Memory B cell (primary cell): ENCODE data around the gene STK36.

Experiments used
- ATAC-seq: fragments of 150-1000 bp; cut with Tn5 transposase; 2 replicates; pipeline ENCODE4 v1.10.0; 2021; ENCODE audit warnings: low read depth, mild to moderate bottlenecking, moderate library complexity
- DNase-seq, 2 donors: peaks; one replicate each; pipeline ENCODE4 v3.0.0; 2022; ENCODE audit warnings: low spot score in 2 of 2
- H3K27ac Mint-ChIP-seq: one replicate; pipeline ENCODE4 v1.8.0; 2022; ENCODE audit warnings: mild to moderate bottlenecking, moderate library complexity, mixed read lengths
- H3K27me3 Mint-ChIP-seq: one replicate; pipeline ENCODE4 v1.8.0; 2022; ENCODE audit warnings: mixed read lengths
- H3K36me3 Mint-ChIP-seq: one replicate; pipeline ENCODE4 v1.8.0; 2022; ENCODE audit warnings: mild to moderate bottlenecking, mixed read lengths
- H3K4me1 Mint-ChIP-seq: one replicate; pipeline ENCODE4 v1.8.0; 2022; ENCODE audit warnings: mixed read lengths
- H3K4me3 Mint-ChIP-seq: one replicate; pipeline ENCODE4 v1.8.0; 2022; ENCODE audit warnings: mild to moderate bottlenecking, moderate library complexity, mixed read lengths
- H3K9me3 Mint-ChIP-seq: one replicate; pipeline ENCODE4 v1.8.0; 2022; ENCODE audit warnings: mixed read lengths

Gene STK36

GRCh38 chr2:218648088-218648786 is 23.6 kb upstream of the STK36 start:
- peak; percentile 75 for ATAC-seq
- Mint-ChIP-seq H3K4me1 (peaks cover 5% of the 10 kb centered on the region), H3K4me3 (no peak overlapping the region), H3K36me3 (peaks cover 28% of the 10 kb centered on the region), H3K27ac (no peak overlapping the region), H3K9me3 (no peaks in the 10 kb centered on the region), H3K27me3 (no peaks in the 10 kb centered on the region)
- peak; percentile 36 to 37 for DNase-seq

GRCh38 chr2:218648787-218649100 is 23.1 kb upstream of the STK36 start:
- H3K9me3 Mint-ChIP-seq, result no peaks in the 10 kb centered on the region
- peaks cover 28% of the 10 kb centered on the region for H3K36me3 Mint-ChIP-seq
- H3K27me3 Mint-ChIP-seq, result no peaks in the 10 kb centered on the region
- no peak overlapping the region for H3K4me3 Mint-ChIP-seq
- H3K27ac Mint-ChIP-seq, result no peak overlapping the region
- no peak for ATAC-seq
- no peak for DNase-seq
- H3K4me1 Mint-ChIP-seq, result peaks cover 5% of the 10 kb centered on the region

GRCh38 chr2:218655751-218656150 is 16.1 kb upstream of the STK36 start:
- H3K4me1 Mint-ChIP-seq, result peaks cover 27% of the 10 kb centered on the region

GRCh38 chr2:218658671-218659257 is 13.1 kb upstream of the STK36 start:
- DNase-seq, result peak; percentile 21 to 31
- peak overlapping the region; percentile 90 for H3K4me3 Mint-ChIP-seq

More at GRCh38 chr2:218655751-218656150, 16.1 kb upstream of the STK36 start:
- DNase-seq, result no peak
- ATAC-seq, result no peak
- Mint-ChIP-seq H3K4me3 (no peak overlapping the region), H3K27me3 (no peaks in the 10 kb centered on the region), H3K36me3 (peaks cover 15% of the 10 kb centered on the region), H3K9me3 (no peaks in the 10 kb centered on the region), H3K27ac (no peak overlapping the region)

GRCh38 chr2:218659258-218659987 is 12.5 kb upstream of the STK36 start, which contains the start of the genes BCS1L and ZNF142:
BCS1L (plus strand) TSS chr2:218659683; CDS start chr2:218660988, 1,305 bp downstream.
ZNF142 (minus strand) TSS chr2:218659623; CDS start chr2:218656429, 3,194 bp downstream.
- Mint-ChIP-seq H3K36me3 (peaks cover 21% of the 10 kb centered on the region), H3K27me3 (no peaks in the 10 kb centered on the region), H3K4me1 (peaks cover 26% of the 10 kb centered on the region), H3K27ac (peak within 1 kb of the TSS; percentile 73), H3K9me3 (no peaks in the 10 kb centered on the region), H3K4me3 (peak within 1 kb of the TSS; percentile 90)
- ATAC-seq (peak; percentile 96), DNase-seq (peak; percentile 91 to 92)

More at GRCh38 chr2:218658671-218659257, 13.1 kb upstream of the STK36 start:
- peak; percentile 38 for ATAC-seq
- H3K27ac Mint-ChIP-seq, result peak overlapping the region; percentile 73
- peaks cover 26% of the 10 kb centered on the region for H3K4me1 Mint-ChIP-seq
- H3K9me3 Mint-ChIP-seq, result no peaks in the 10 kb centered on the region
- peaks cover 18% of the 10 kb centered on the region for H3K36me3 Mint-ChIP-seq
- no peaks in the 10 kb centered on the region for H3K27me3 Mint-ChIP-seq

- ATAC-seq (no peak), DNase-seq (no peak)
- no peaks in the 10 kb centered on the region for H3K9me3 Mint-ChIP-seq
- H3K4me3 Mint-ChIP-seq, result peak overlapping the region; percentile 90
- H3K4me1 Mint-ChIP-seq, result peaks cover 26% of the 10 kb centered on the region
- no peaks in the 10 kb centered on the region for H3K27me3 Mint-ChIP-seq
- peaks cover 24% of the 10 kb centered on the region for H3K36me3 Mint-ChIP-seq
- H3K27ac Mint-ChIP-seq, result peak overlapping the region; percentile 73
These were observed 11.9 kb upstream of the STK36 start for GRCh38 chr2:218659988-218660358.

GRCh38 chr2:218662377-218662776 is 9.5 kb upstream of the STK36 start:
- H3K27ac Mint-ChIP-seq, result no peak overlapping the region
- H3K9me3 Mint-ChIP-seq, result no peaks in the 10 kb centered on the region
- H3K27me3 Mint-ChIP-seq, result no peaks in the 10 kb centered on the region
- peaks cover 34% of the 10 kb centered on the region for H3K36me3 Mint-ChIP-seq
- peaks cover 21% of the 10 kb centered on the region for H3K4me1 Mint-ChIP-seq
- DNase-seq (no peak), ATAC-seq (no peak)
- H3K4me3 Mint-ChIP-seq, result no peak overlapping the region

GRCh38 chr2:218662827-218663226 is 9.1 kb upstream of the STK36 start:
- Mint-ChIP-seq H3K4me3 (no peak overlapping the region), H3K27ac (peak overlapping the region; percentile 5), H3K9me3 (no peaks in the 10 kb centered on the region), H3K27me3 (no peaks in the 10 kb centered on the region), H3K4me1 (peaks cover 18% of the 10 kb centered on the region), H3K36me3 (peaks cover 31% of the 10 kb centered on the region)
- DNase-seq, result no peak
- ATAC-seq, result no peak

- H3K36me3 Mint-ChIP-seq, result peaks cover 31% of the 10 kb centered on the region
- ATAC-seq (no peak), DNase-seq (no peak)
- no peak overlapping the region for H3K4me3 Mint-ChIP-seq
- peaks cover 11% of the 10 kb centered on the region for H3K4me1 Mint-ChIP-seq
- no peaks in the 10 kb centered on the region for H3K27me3 Mint-ChIP-seq
- H3K27ac Mint-ChIP-seq, result no peak overlapping the region
- H3K9me3 Mint-ChIP-seq, result no peaks in the 10 kb centered on the region
These were observed 8.0 kb upstream of the STK36 start for GRCh38 chr2:218663901-218664300.

- Mint-ChIP-seq H3K27ac (no peak overlapping the region), H3K4me3 (no peak overlapping the region), H3K36me3 (peaks cover 31% of the 10 kb centered on the region), H3K4me1 (peaks cover 9% of the 10 kb centered on the region), H3K9me3 (no peaks in the 10 kb centered on the region), H3K27me3 (no peaks in the 10 kb centered on the region)
- DNase-seq (no peak), ATAC-seq (no peak)
These were observed 7.2 kb upstream of the STK36 start for GRCh38 chr2:218664653-218665052.

GRCh38 chr2:218671097-218671653 is 711 bp upstream of the STK36 start:
- Mint-ChIP-seq H3K36me3 (peaks cover 5% of the 10 kb centered on the region), H3K27me3 (no peaks in the 10 kb centered on the region), H3K4me1 (peaks cover 19% of the 10 kb centered on the region), H3K9me3 (no peaks in the 10 kb centered on the region), H3K4me3 (peak overlapping the region; percentile 94), H3K27ac (peak overlapping the region; percentile 92)
- DNase-seq (no peak), ATAC-seq (no peak)

- no peaks in the 10 kb centered on the region for H3K9me3 Mint-ChIP-seq
- ATAC-seq, result no peak
- DNase-seq, result no peak
- H3K27ac Mint-ChIP-seq, result no peak overlapping the region
- no peaks in the 10 kb centered on the region for H3K27me3 Mint-ChIP-seq
- H3K4me1 Mint-ChIP-seq, result peaks cover 2% of the 10 kb centered on the region
- no peak overlapping the region for H3K4me3 Mint-ChIP-seq
- H3K36me3 Mint-ChIP-seq, result peaks cover 13% of the 10 kb centered on the region
These were observed 7.2 kb downstream of the STK36 start for GRCh38 chr2:218679119-218679518.

GRCh38 chr2:218680061-218680460 is 8.2 kb downstream of the STK36 start:
- ATAC-seq, result no peak
- H3K27me3 Mint-ChIP-seq, result no peaks in the 10 kb centered on the region
- no peak for DNase-seq
- peaks cover 2% of the 10 kb centered on the region for H3K4me1 Mint-ChIP-seq
- H3K4me3 Mint-ChIP-seq, result no peak overlapping the region
- H3K36me3 Mint-ChIP-seq, result peaks cover 13% of the 10 kb centered on the region
- no peak overlapping the region for H3K27ac Mint-ChIP-seq
- no peaks in the 10 kb centered on the region for H3K9me3 Mint-ChIP-seq
